Glomerular endothelial cell (primary cell): ENCODE measurements around the gene B4GALNT1. TPM values are rescaled to one million over a fixed set of nuclear protein-coding genes. Genes with fewer than 3 reads are reported as not detected.
"Not testable (repeated sequence)": the region's sequence is repeated elsewhere in the genome, so short reads cannot be mapped to it uniquely, and the experiment has no call there.

Experiments used
- DNase-seq: peaks from one replicate; pipeline ENCODE4 v3.0.0-alpha.2; 2011; ENCODE audit warnings: low read depth, low spot score; ENCODE audit errors: extremely low read depth
- total RNA-seq: library from RNA; depleted of rRNA; stranded (reverse); fragments of >200 nt; gene quantifications from 2 replicates; pipeline ENCODE4 v1.2.3, GENCODE V29; 2015

Gene B4GALNT1
- total RNA-seq = 1.1 and 2.9 TPM in 2 replicates

- no peak for DNase-seq
Observed at GRCh38 chr12:57632958-57633840, at the start of gene B4GALNT1. TSS of gene B4GALNT1 (minus strand) at chr12:57633201. CDS start at chr12:57632132, 1,069 bp downstream.

DNA sequence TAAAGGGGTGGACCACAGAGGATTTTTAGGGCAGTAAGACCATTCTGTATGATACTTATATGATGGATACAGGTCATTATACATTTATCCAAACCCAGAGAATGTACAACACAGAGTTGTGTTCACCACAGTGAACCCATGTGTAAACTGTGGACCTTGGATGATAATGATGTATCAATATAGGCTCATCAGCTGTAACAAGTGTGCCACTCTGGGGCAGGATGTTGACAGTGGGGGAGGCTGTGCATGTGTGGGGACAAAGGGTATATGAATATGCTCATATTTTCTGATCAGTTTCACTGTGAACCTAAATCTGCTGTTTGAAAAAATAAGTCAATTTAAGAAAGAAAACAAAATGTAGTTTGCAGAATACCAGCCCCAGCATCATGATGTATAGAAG is 46.7 kb upstream of the B4GALNT1 start:
- no peak for DNase-seq

- not testable (repeated sequence) for DNase-seq
Observed at GRCh38 chr12:57677947-57678346, 44.9 kb upstream of the B4GALNT1 start.

GRCh38 chr12:57674691-57675090 is 41.7 kb upstream of the B4GALNT1 start:
- DNase-seq = no peak

DNA sequence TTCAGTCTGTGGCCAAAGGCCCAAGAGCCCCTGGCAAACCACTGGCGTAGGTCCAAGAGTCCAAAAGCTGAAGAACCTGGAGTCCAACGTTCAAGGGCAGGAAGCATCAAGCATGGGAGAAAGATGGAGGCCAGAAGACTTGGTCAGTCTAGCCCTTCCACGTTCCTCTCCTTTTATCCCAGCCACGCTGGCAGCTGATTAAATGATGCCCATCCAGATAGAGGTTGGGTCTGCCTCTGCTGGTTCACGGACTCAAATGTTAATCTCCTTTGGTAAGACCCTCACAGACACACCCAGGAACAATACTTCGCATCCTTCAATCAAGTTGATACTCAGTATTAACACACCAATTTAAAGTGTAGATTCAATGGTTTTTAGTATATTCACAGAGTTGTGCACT is 39.8 kb upstream of the B4GALNT1 start:
- DNase-seq = no peak

DNA sequence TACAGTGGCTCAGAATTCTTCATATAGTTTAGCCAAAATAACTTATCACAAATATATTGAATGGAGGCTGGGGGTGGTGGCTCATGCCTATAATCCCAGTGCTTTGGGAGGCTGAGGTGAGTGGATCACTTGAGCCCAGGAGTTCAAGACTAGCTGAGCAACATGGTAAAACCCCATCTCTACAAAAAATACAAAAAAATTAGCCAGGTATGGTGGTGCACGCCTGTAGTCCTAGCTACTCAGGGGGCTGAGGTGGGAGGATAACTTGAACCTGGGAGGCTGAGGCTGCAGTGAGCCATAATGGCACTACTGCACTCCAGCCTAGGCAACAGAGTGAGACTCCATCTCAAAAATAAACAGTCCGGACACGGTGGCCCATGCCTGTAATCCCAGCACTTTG is 38.8 kb upstream of the B4GALNT1 start:
- DNase-seq = not testable (repeated sequence)

DNA sequence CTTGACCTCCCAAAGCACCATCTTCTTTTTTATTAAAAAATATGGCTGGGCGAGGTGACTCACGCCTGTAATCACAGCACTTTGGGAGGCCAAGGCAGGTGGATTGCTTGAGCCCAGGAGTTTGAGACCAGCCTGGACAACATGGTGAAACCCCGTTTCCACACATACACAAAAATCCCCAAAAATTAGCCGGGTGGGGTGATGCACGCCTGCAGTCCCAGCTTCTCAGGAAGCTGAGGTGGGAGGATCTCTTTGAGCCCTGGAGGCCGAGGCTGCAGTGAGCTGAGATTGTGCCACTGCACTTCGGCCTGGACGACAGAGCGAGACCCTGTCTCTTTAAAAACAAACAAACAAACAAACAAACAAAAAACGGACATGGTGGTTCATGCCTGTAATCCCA is 36.7 kb upstream of the B4GALNT1 start:
- not testable (repeated sequence) for DNase-seq

DNA sequence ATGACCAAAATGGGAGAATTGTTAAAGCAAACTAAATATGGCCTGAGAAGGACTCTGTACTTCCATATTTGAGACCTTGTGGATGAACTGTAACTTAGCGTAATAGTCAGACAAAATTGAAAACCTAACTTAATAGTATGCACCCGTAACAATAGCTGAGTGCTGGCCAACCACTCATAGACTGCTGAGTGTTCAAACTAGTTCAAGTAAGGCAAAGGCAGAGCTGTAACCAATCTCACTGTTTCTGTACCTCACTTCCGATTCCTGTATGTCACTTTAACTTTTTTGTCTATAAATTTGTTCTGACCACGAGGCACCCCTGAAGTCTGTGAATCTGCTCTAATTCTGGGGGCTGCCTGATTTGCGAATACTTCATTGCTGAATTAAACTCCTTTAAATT is 33.9 kb upstream of the B4GALNT1 start:
- DNase-seq = no peak

- DNase-seq = not testable (repeated sequence)
Observed at GRCh38 chr12:57665066-57665820, 32.2 kb upstream of the B4GALNT1 start.

- DNase-seq = no peak
Observed at GRCh38 chr12:57661376-57661775, 28.4 kb upstream of the B4GALNT1 start.

DNA sequence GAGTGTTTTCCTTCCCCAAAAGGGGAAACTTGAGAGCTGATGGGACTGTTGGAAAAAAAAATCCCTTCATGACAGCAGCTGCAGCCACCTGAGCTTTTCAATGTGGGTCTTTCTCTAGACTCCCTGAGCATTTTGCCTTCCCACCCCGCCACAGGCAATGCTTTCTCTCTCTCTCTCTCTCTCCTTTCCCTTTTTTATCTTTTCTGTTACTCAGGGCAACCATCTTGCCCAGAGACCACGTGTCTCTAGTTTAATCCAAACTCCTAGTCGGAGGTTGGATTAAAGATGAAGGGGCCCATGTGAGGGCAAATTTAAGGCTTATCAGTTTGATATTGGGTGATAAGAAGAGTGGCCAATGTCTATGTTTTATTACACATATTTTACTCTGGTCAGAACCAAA is 25.9 kb upstream of the B4GALNT1 start:
- DNase-seq = no peak

GRCh38 chr12:57657744-57658143 is 24.7 kb upstream of the B4GALNT1 start:
- no peak for DNase-seq

DNA sequence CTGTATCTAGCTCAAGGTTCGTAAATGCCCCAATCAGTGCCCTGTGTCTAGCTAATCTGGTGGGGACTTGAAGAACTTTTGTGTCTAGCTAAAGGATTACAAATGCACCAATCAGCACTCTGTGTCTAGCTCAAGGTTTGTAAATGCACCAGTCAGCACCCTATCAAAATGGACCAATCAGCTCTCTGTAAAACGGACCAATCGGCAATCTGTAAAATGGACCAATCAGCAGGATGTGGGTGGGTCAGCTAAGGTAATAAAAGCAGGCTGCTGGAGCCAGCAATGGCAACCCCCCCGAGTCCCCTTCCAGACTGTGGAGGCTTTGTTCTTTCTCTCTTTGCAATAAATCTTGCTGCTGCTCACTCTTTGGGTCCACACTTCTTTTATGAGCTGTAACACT is 23.4 kb upstream of the B4GALNT1 start:
- DNase-seq = not testable (repeated sequence)

DNA sequence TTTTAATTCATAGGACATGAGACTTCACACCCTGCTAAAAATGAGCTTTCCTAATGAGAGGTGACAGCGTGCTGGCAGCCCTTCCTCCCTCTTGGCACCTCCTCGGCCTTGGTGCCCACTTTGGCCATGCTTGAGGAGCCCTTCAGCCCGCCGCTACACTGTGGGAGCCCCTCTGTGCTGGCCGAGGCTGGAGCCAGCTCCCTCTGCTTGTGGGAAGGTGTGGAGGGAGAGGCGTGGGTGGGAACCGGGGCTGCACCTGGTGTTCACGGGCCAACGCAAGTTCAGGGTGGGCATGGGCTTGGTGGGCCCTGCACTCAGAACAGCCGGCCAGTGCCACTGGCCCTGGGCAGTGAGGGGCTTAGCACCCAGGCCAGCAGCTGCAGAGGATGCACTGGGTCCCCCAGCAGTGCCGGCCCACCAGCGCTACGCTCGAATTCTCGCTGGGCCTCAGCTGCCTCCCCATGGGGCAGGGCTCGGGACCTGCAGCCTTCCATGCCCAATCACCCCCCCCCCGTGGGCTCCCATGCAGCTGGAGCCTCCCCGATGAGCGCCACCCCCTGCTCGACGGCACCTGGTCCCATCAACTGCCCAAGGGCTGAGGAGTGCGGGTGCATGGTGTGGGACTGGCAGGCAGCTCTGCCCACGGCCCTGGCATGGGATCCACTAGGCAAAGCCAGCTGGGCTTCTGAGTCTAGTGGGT is 22.7 kb upstream of the B4GALNT1 start:
- no peak for DNase-seq

DNA sequence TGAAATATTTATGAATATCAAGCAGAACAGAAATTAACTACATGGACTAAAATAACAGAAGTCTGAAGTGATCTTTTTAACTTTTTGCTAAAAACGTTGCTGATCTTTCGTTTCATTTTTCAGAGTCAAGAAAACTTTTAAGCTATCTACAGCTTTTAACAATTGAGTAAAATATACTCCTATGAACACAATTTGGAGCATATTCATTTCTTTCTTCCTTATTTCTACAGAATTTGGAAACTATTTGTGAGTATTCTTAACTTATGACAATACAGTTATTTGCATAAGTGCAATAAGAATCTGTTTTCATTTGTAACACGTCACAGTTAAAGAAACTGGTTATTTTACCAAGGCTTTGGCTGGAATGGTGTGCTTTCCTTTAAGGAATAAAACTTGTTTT is 21.0 kb upstream of the B4GALNT1 start:
- no peak for DNase-seq

DNA sequence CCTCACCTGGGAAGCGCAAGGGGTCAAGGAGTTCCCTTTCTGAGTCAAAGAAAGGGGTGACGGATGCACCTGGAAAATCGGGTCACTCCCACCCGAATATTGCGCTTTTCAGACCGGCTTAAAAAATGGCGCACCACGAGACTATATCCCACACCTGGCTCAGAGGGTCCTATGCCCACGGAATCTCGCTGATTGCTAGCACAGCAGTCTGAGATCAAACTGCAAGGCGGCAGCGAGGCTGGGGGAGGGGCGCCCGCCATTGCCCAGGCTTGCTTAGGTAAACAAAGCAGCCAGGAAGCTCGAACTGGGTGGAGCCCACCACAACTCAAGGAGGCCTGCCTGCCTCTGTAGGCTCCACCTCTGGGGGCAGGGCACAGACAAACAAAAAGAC is 13.7 kb upstream of the B4GALNT1 start:
- not testable (repeated sequence) for DNase-seq

- DNase-seq = not testable (repeated sequence)
Observed at GRCh38 chr12:57645990-57646658, 13.1 kb upstream of the B4GALNT1 start.

DNA sequence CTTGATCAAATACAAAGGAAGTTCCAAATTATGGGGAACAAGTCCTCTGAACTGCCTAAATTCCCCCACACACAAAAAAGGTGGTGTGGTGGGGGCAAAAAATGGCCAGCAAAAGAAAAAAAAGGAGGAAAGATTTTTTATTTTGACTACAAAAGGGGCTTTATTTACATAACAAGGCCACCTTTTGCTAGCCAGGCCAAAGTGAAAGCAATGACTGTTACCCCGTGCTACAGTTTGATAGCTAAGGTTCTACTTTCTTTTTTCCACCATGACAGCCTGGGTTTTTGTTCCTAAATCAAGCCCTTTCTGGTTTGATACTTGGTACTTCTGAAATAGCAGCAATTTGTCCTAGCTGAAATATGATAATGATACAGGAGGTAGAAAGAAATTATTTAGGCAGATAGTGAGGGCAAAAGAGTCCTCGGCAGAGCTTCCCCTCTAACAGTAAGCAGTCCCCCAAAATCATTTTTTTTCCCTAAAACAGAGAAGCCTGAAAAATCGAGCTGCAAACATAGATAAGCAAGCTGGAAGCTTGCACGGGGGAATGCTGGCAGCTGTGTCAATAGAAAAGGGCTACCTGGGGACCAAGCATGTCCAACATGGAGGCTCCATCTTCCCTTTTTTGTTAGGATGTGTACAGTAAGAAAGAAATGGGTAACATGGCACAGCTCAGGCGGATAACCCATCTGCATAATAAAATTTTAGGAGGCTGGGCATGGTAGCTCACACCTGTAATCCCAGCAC is 8.9 kb upstream of the B4GALNT1 start:
- DNase-seq = no peak

- DNase-seq = no peak
Observed at GRCh38 chr12:57640175-57641042, 7.4 kb upstream of the B4GALNT1 start.
